HFFc6 (cell line): ENCODE measurements around the gene BMF. TPM values are rescaled to one million over a fixed set of nuclear protein-coding genes. Genes with fewer than 3 reads are reported as not detected.
"Not testable (repeated sequence)": the region's sequence is repeated elsewhere in the genome, so short reads cannot be mapped to it uniquely, and the experiment has no call there.

ENCODE experiments used
- DNase-seq: peaks from one replicate; pipeline ENCODE4 v3.0.0-alpha.2; 2018
- H3K27ac Mint-ChIP-seq: 2 replicates; pipeline ENCODE4 v1.8.0; 2020; ENCODE audit warnings: mild to moderate bottlenecking, mixed read lengths
- H3K27me3 Mint-ChIP-seq: 2 replicates; pipeline ENCODE4 v1.8.0; 2021; ENCODE audit warnings: mild to moderate bottlenecking, moderate library complexity, mixed read lengths; ENCODE audit not compliant: insufficient read depth
- H3K36me3 Mint-ChIP-seq: 2 replicates; pipeline ENCODE4 v1.8.0; 2021; ENCODE audit warnings: low read depth, mixed read lengths
- H3K4me1 Mint-ChIP-seq: 2 replicates; pipeline ENCODE4 v1.8.0; 2020; ENCODE audit warnings: low read depth, mixed read lengths
- H3K4me3 Mint-ChIP-seq: 2 replicates; pipeline ENCODE4 v1.8.0; 2020; ENCODE audit warnings: mild to moderate bottlenecking, moderate library complexity, mixed read lengths
- H3K9me3 Mint-ChIP-seq: 2 replicates; pipeline ENCODE4 v1.8.0; 2020; ENCODE audit warnings: mild to moderate bottlenecking, mixed read lengths
- CTCF ChIP-seq: fragments of 200-600 bp; sonication (generic); IDR thresholded peaks from 2 replicates; pipeline ENCODE4 v1.5.0; 2021; ENCODE audit warnings: antibody characterized with exemption, mild to moderate bottlenecking
- total RNA-seq, 6 experiments: library from RNA; stranded (reverse); fragmentation: NEBNext Ultra II Directional; extraction: Animal tissue kit (Norgen Biotek cat#: 25700); gene quantifications; 2 replicates in 1 of 6; 3 replicates in 5 of 6; pipeline ENCODE4 v1.2.3, GENCODE V29; 2021

Gene BMF
- total RNA-seq, 6 experiments from 2014 or later = 0.57 to 1.2 (median 0.81) TPM

GRCh38 chr15:40137303-40138200 is 28.9 kb upstream of the BMF start:
- H3K36me3 Mint-ChIP-seq = no peaks in the 10 kb centered on the region
- H3K27ac Mint-ChIP-seq = no peak overlapping the region
- H3K4me1 Mint-ChIP-seq = no peaks in the 10 kb centered on the region
- H3K9me3 Mint-ChIP-seq = no peaks in the 10 kb centered on the region
- no peak for DNase-seq
- TF ChIP-seq CTCF = no peak
- H3K27me3 Mint-ChIP-seq = peaks cover 7% of the 10 kb centered on the region
- no peak overlapping the region for H3K4me3 Mint-ChIP-seq

GRCh38 chr15:40136470-40137302 is 28.0 kb upstream of the BMF start:
- Mint-ChIP-seq H3K36me3 (no peaks in the 10 kb centered on the region), H3K27me3 (peaks cover 3% of the 10 kb centered on the region), H3K4me1 (no peaks in the 10 kb centered on the region), H3K4me3 (no peak overlapping the region), H3K9me3 (no peaks in the 10 kb centered on the region), H3K27ac (no peak overlapping the region)
- DNase-seq = no peak
- no peak for TF ChIP-seq CTCF

GRCh38 chr15:40135846-40136450 is 27.3 kb upstream of the BMF start:
- not testable (repeated sequence) for H3K4me3 Mint-ChIP-seq

GRCh38 chr15:40134885-40135284 is 26.2 kb upstream of the BMF start:
- no peak overlapping the region for H3K27ac Mint-ChIP-seq
- DNase-seq = no peak
- H3K9me3 Mint-ChIP-seq = no peaks in the 10 kb centered on the region
- H3K4me1 Mint-ChIP-seq = no peaks in the 10 kb centered on the region
- H3K27me3 Mint-ChIP-seq = peaks cover 5% of the 10 kb centered on the region
- no peak overlapping the region for H3K4me3 Mint-ChIP-seq
- no peak for TF ChIP-seq CTCF
- H3K36me3 Mint-ChIP-seq = no peaks in the 10 kb centered on the region

More at GRCh38 chr15:40135846-40136450, 27.3 kb upstream of the BMF start:
- H3K9me3 Mint-ChIP-seq, DNase-seq, H3K4me1 Mint-ChIP-seq, H3K27me3 Mint-ChIP-seq, H3K27ac Mint-ChIP-seq, H3K36me3 Mint-ChIP-seq: not testable (repeated sequence)

- no peak for DNase-seq
- Mint-ChIP-seq H3K36me3 (no peaks in the 10 kb centered on the region), H3K9me3 (no peaks in the 10 kb centered on the region), H3K27ac (no peak overlapping the region), H3K27me3 (peaks cover 9% of the 10 kb centered on the region), H3K4me1 (no peaks in the 10 kb centered on the region), H3K4me3 (no peak overlapping the region)
- no peak for TF ChIP-seq CTCF
Measured at GRCh38 chr15:40133544-40133943, 24.9 kb upstream of the BMF start.
